HG02870 (cell line): Measurements from ENCODE around the gene CYB5R3.
"Not testable (repeated sequence)": the region's sequence is repeated elsewhere in the genome, so short reads cannot be mapped to it uniquely, and the experiment has no call there.

Experiments used
- ATAC-seq: cut with Tn5 transposase; IDR thresholded peaks from one replicate; pipeline ENCODE4 v1.9.1; 2021; ENCODE audit warnings: mild to moderate bottlenecking, moderate library complexity; ENCODE audit not compliant: unreplicated experiment

CYB5R3 gene

GRCh38 chr22:42626431-42626830 is 22.8 kb downstream of the CYB5R3 start:
- no peak for ATAC-seq

- no peak for ATAC-seq
Observed at GRCh38 chr22:42625416-42625815, 23.8 kb downstream of the CYB5R3 start.

- ATAC-seq: no peak
Observed at GRCh38 chr22:42624551-42625106, 24.6 kb downstream of the CYB5R3 start.

- no peak for ATAC-seq
Observed at GRCh38 chr22:42623756-42624441, 25.3 kb downstream of the CYB5R3 start.

GRCh38 chr22:42623301-42623751 is 25.9 kb downstream of the CYB5R3 start:
- ATAC-seq: peak; percentile 47

- no peak for ATAC-seq
Observed at GRCh38 chr22:42622061-42622710, 27.0 kb downstream of the CYB5R3 start.

GRCh38 chr22:42621505-42622002 is 27.6 kb downstream of the CYB5R3 start:
- no peak for ATAC-seq

GRCh38 chr22:42620084-42620483 is 29.1 kb downstream of the CYB5R3 start:
- ATAC-seq: no peak

- ATAC-seq: no peak
Observed at GRCh38 chr22:42619261-42620063, 29.7 kb downstream of the CYB5R3 start.

- ATAC-seq: no peak
Observed at GRCh38 chr22:42617155-42617983, 31.8 kb downstream of the CYB5R3 start.

- ATAC-seq: not testable (repeated sequence)
Observed at GRCh38 chr22:42615860-42616175, 33.4 kb downstream of the CYB5R3 start.

- ATAC-seq: peak; percentile 52
Observed at GRCh38 chr22:42615092-42615859, 33.9 kb downstream of the CYB5R3 start.

- ATAC-seq: peak; percentile 73
Observed at GRCh38 chr22:42614312-42615091, 34.7 kb downstream of the CYB5R3 start, which contains the start of gene POLDIP3. POLDIP3 (minus strand) TSS chr22:42614883; CDS start chr22:42614857, 26 bp downstream.

GRCh38 chr22:42613872-42614301 is 35.3 kb downstream of the CYB5R3 start:
- ATAC-seq: no peak

- ATAC-seq: no peak
Observed at GRCh38 chr22:42612336-42612735, 36.9 kb downstream of the CYB5R3 start.

- ATAC-seq: no peak
Observed at GRCh38 chr22:42611051-42611450, 38.1 kb downstream of the CYB5R3 start.

- ATAC-seq: no peak
Observed at GRCh38 chr22:42610186-42610585, 39.0 kb downstream of the CYB5R3 start.

GRCh38 chr22:42608823-42609361 is 40.3 kb downstream of the CYB5R3 start:
- ATAC-seq: no peak
